Measurements from ENCODE around the gene TICAM1. TPM values are rescaled to one million over a fixed set of nuclear protein-coding genes. Genes with fewer than 3 reads are reported as not detected.
A peak's percentile ranks its signal among the peaks of the same experiment; 100 is the strongest.
"Not testable (repeated sequence)": the region's sequence is repeated elsewhere in the genome, so short reads cannot be mapped to it uniquely, and the experiment has no call there.

TICAM1 gene
- total and polyA plus RNA-seq, 4 experiments from 2014 or later = 2.2 to 18.1 (median 17.0) TPM

GRCh38 chr19:4844348-4845179 is 13.1 kb upstream of the TICAM1 start:
- ChIA-PET CTCF (ENCODE audit: partially characterized antibody) (interaction anchor here (0.5 to 2.4 kb wide), 3 partner anchors 17 to 36 kb away, joined by 4 to 15 read pairs (median 4); no protein-coding TSS in a partner anchor), POLR2A (ENCODE audit: partially characterized antibody) (interaction anchor here (1.0 kb wide), 1 partner anchor 34 kb away, joined by 3 read pairs; no protein-coding TSS in a partner anchor)
- H3K4me3 ChIP-seq (ENCODE audit: low read length in 2 of 2) = no peak overlapping the region
- no peaks in the 10 kb centered on the region for H3K9me3 Mint-ChIP-seq
- no peaks in the 10 kb centered on the region for H3K27me3 Mint-ChIP-seq
- peaks cover 8% of the 10 kb centered on the region for H3K36me3 ChIP-seq (ENCODE audit: insufficient read depth, low read length)
- DNase-seq = no peak
- H3K4me1 ChIP-seq (ENCODE audit: insufficient read depth, low read length) = peaks cover 12% of the 10 kb centered on the region
- no peak overlapping the region for H3K4me3 Mint-ChIP-seq
- peak overlapping the region in 2 of 7 donors; percentile 42 to 53 for H3K27ac Mint-ChIP-seq
- H3K36me3 Mint-ChIP-seq = peaks cover 16 to 36% of the 10 kb centered on the region in 2 donors
- no peaks in the 10 kb centered on the region for H3K27me3 ChIP-seq (ENCODE audit: insufficient read depth, low read length)
- H3K9me3 ChIP-seq (ENCODE audit: control insufficient read depth in 1 of 2, low read length in 2 of 2) = no peaks in the 10 kb centered on the region
- H3K27ac ChIP-seq (ENCODE audit: low read depth, low read length) = no peak overlapping the region
- H3K4me1 Mint-ChIP-seq = peaks cover 6 to 15% (median 11%) of the 10 kb centered on the region in 4 donors
- intact Hi-C loops (cut with micrococcal nuclease) = no loop called here

GRCh38 chr19:4843647-4843965 is 12.1 kb upstream of the TICAM1 start:
- no peaks in the 10 kb centered on the region for H3K27me3 Mint-ChIP-seq
- H3K36me3 ChIP-seq (ENCODE audit: insufficient read depth, low read length) = peaks cover 8% of the 10 kb centered on the region
- H3K27ac Mint-ChIP-seq = no peak overlapping the region
- no peaks in the 10 kb centered on the region for H3K27me3 ChIP-seq (ENCODE audit: insufficient read depth, low read length)
- CTCF ChIA-PET (ENCODE audit: partially characterized antibody) = interaction anchor here (1.1 to 2.4 kb wide), 2 partner anchors 24 to 35 kb away, joined by 3 to 15 read pairs; no protein-coding TSS in a partner anchor
- H3K27ac ChIP-seq (ENCODE audit: low read depth, low read length) = no peak overlapping the region
- no peak overlapping the region for H3K4me3 ChIP-seq (ENCODE audit: low read length in 2 of 2)
- no peak overlapping the region for H3K4me3 Mint-ChIP-seq
- no peaks in the 10 kb centered on the region for H3K9me3 Mint-ChIP-seq
- intact Hi-C loops (cut with micrococcal nuclease) = no loop called here
- H3K9me3 ChIP-seq (ENCODE audit: control insufficient read depth in 1 of 2, low read length in 2 of 2) = no peaks in the 10 kb centered on the region
- peaks cover 6 to 15% (median 11%) of the 10 kb centered on the region in 4 donors for H3K4me1 Mint-ChIP-seq
- POLR2A ChIA-PET (ENCODE audit: partially characterized antibody) = interaction anchor here (1.0 kb wide), 1 partner anchor 33 kb away, joined by 3 read pairs; no protein-coding TSS in a partner anchor
- peaks cover 12% of the 10 kb centered on the region for H3K4me1 ChIP-seq (ENCODE audit: insufficient read depth, low read length)
- no peak for DNase-seq
- peaks cover 20 to 36% of the 10 kb centered on the region in 2 donors for H3K36me3 Mint-ChIP-seq

GRCh38 chr19:4839192-4839591 is 7.7 kb upstream of the TICAM1 start:
- H3K9me3 Mint-ChIP-seq = no peaks in the 10 kb centered on the region
- POLR2A ChIA-PET (ENCODE audit: partially characterized antibody) = interaction anchor here (0.7 kb wide), 1 partner anchor 30 kb away, joined by 3 read pairs; no protein-coding TSS in a partner anchor
- no peaks in the 10 kb centered on the region for H3K27me3 ChIP-seq (ENCODE audit: insufficient read depth, low read length)
- no peaks in the 10 kb centered on the region for H3K27me3 Mint-ChIP-seq
- peaks cover 5% of the 10 kb centered on the region for H3K36me3 ChIP-seq (ENCODE audit: insufficient read depth, low read length)
- no peaks in the 10 kb centered on the region for H3K9me3 ChIP-seq (ENCODE audit: control insufficient read depth in 1 of 2, low read length in 2 of 2)
- H3K27ac ChIP-seq (ENCODE audit: low read depth, low read length) = no peak overlapping the region
- DNase-seq = no peak
- H3K27ac Mint-ChIP-seq = no peak overlapping the region
- H3K4me1 Mint-ChIP-seq = peaks cover 6 to 15% (median 11%) of the 10 kb centered on the region in 4 donors
- H3K4me3 ChIP-seq (ENCODE audit: low read length in 2 of 2) = no peak overlapping the region
- intact Hi-C loops (cut with micrococcal nuclease) = no loop called here
- peaks cover 12% of the 10 kb centered on the region for H3K4me1 ChIP-seq (ENCODE audit: insufficient read depth, low read length)
- H3K36me3 Mint-ChIP-seq = peaks cover 16 to 25% of the 10 kb centered on the region in 2 donors
- CTCF ChIA-PET (ENCODE audit: partially characterized antibody) = interaction anchor here (0.8 to 3.1 kb wide), 2 partner anchors 27 to 30 kb away, joined by 3 to 14 read pairs; no protein-coding TSS in a partner anchor
- no peak overlapping the region for H3K4me3 Mint-ChIP-seq

GRCh38 chr19:4832776-4833175 is 1.3 kb upstream of the TICAM1 start:
- Mint-ChIP-seq H3K4me1 (peaks cover 18 to 33% (median 26%) of the 10 kb centered on the region in 4 donors), H3K4me3 (peak overlapping the region; percentile 54 to 90 (median 66)), H3K9me3 (no peaks in the 10 kb centered on the region), H3K27me3 (no peaks in the 10 kb centered on the region), H3K36me3 (peaks cover 0 to 17% of the 10 kb centered on the region in 2 donors), H3K27ac (peak overlapping the region; percentile 52 to 92 (median 74))
- CTCF ChIA-PET (ENCODE audit: partially characterized antibody) = interaction anchor here (12.7 kb wide), 1 partner anchor 22 kb away, joined by 139 read pairs; no protein-coding TSS in a partner anchor
- no peaks in the 10 kb centered on the region for H3K9me3 ChIP-seq (ENCODE audit: control insufficient read depth in 1 of 2, low read length in 2 of 2)
- no peaks in the 10 kb centered on the region for H3K27me3 ChIP-seq (ENCODE audit: insufficient read depth, low read length)
- H3K4me3 ChIP-seq (ENCODE audit: low read length in 2 of 2) = no peak overlapping the region
- intact Hi-C loops (cut with micrococcal nuclease) = no loop called here
- peaks cover 21% of the 10 kb centered on the region for H3K4me1 ChIP-seq (ENCODE audit: insufficient read depth, low read length)
- POLR2A ChIA-PET (ENCODE audit: partially characterized antibody) = no interaction called here
- no peak for DNase-seq
- no peak overlapping the region for H3K27ac ChIP-seq (ENCODE audit: low read depth, low read length)
- no peaks in the 10 kb centered on the region for H3K36me3 ChIP-seq (ENCODE audit: insufficient read depth, low read length)

GRCh38 chr19:4831979-4832340 is 448 bp upstream of the TICAM1 start:
- Mint-ChIP-seq H3K4me3 (peak overlapping the region; percentile 88 to 94 (median 90)), H3K27ac (peak overlapping the region; percentile 86 to 94 (median 91)), H3K4me1 (peaks cover 18 to 36% (median 28%) of the 10 kb centered on the region in 4 donors), H3K36me3 (peaks cover 0 to 14% of the 10 kb centered on the region in 2 donors)
- H3K4me3 ChIP-seq (ENCODE audit: low read length in 2 of 2) = peak overlapping the region; percentile 43 to 83
- not testable (repeated sequence) for H3K9me3 Mint-ChIP-seq; H3K27me3 Mint-ChIP-seq; H3K36me3 ChIP-seq (ENCODE audit: insufficient read depth, low read length); H3K9me3 ChIP-seq (ENCODE audit: control insufficient read depth in 1 of 2, low read length in 2 of 2); H3K27me3 ChIP-seq (ENCODE audit: insufficient read depth, low read length); DNase-seq
- intact Hi-C loops (cut with micrococcal nuclease) = loop anchor here (1.0 kb wide), 1 partner anchor 21 kb away; no protein-coding TSS in a partner anchor
- peak overlapping the region; percentile 92 for H3K27ac ChIP-seq (ENCODE audit: low read depth, low read length)
- ChIA-PET POLR2A (ENCODE audit: partially characterized antibody) (interaction anchor here (1.5 kb wide), 1 partner anchor 16 kb away, joined by 3 read pairs; no protein-coding TSS in a partner anchor), CTCF (ENCODE audit: partially characterized antibody) (interaction anchor here (0.9 to 12.7 kb wide), 4 partner anchors 19 to 80 kb away, joined by 3 to 139 read pairs (median 5); no protein-coding TSS in a partner anchor)
- H3K4me1 ChIP-seq (ENCODE audit: insufficient read depth, low read length) = peaks cover 21% of the 10 kb centered on the region

- Histone ChIP-seq H3K9me3 (ENCODE audit: control insufficient read depth in 1 of 2, low read length in 2 of 2) (no peaks in the 10 kb centered on the region), H3K4me3 (ENCODE audit: low read length in 2 of 2) (peak overlapping the region; percentile 43 to 83), H3K27me3 (ENCODE audit: insufficient read depth, low read length) (no peaks in the 10 kb centered on the region), H3K27ac (ENCODE audit: low read depth, low read length) (peak overlapping the region; percentile 92), H3K4me1 (ENCODE audit: insufficient read depth, low read length) (peaks cover 21% of the 10 kb centered on the region), H3K36me3 (ENCODE audit: insufficient read depth, low read length) (no peaks in the 10 kb centered on the region)
- ChIA-PET POLR2A (ENCODE audit: partially characterized antibody) (interaction anchor here (0.9 to 1.5 kb wide), 3 partner anchors 14 to 75 kb away, joined by 3 to 4 read pairs (median 3); no protein-coding TSS in a partner anchor), CTCF (ENCODE audit: partially characterized antibody) (interaction anchor here (0.9 to 12.7 kb wide), 6 partner anchors 13 to 81 kb away, joined by 3 to 139 read pairs (median 6); no protein-coding TSS in a partner anchor)
- intact Hi-C loops (cut with micrococcal nuclease) = loop anchor here (1.0 kb wide), 1 partner anchor 20 kb away; no protein-coding TSS in a partner anchor
- no peaks in the 10 kb centered on the region for H3K27me3 Mint-ChIP-seq
- H3K9me3 Mint-ChIP-seq = no peaks in the 10 kb centered on the region
- H3K4me3 Mint-ChIP-seq = peak overlapping the region; percentile 88 to 94 (median 90)
- H3K27ac Mint-ChIP-seq = peak overlapping the region; percentile 90 to 98 (median 96)
- peaks cover 20 to 36% (median 28%) of the 10 kb centered on the region in 4 donors for H3K4me1 Mint-ChIP-seq
- H3K36me3 Mint-ChIP-seq = peaks cover 0 to 14% of the 10 kb centered on the region in 2 donors
- no peak for DNase-seq
These were observed 695 bp downstream of the TICAM1 start for GRCh38 chr19:4830768-4831265.

Measured in CD4-positive, alpha-beta memory T cell (primary cell).